CD14-positive monocyte (primary cell): Measurements from ENCODE around the gene NOPCHAP1. TPM values are rescaled to one million over a fixed set of nuclear protein-coding genes. Genes with fewer than 3 reads are reported as not detected.

Experiments
- DNase-seq, 3 donors: peaks; one replicate each; pipeline ENCODE4 v3.0.0-alpha.2; 2011 to 2022
- H2AFZ ChIP-seq: 2 replicates; pipeline ENCODE4 v1.6.0; 2012; ENCODE audit warnings: mild to moderate bottlenecking, low read depth, low read length, inconsistent platforms; ENCODE audit not compliant: insufficient read depth, poor library complexity, severe bottlenecking
- H3K27ac ChIP-seq, 2 donors: 1 replicate in 1 of 2; 2 replicates in 1 of 2; pipeline ENCODE4 v1.5.1; 2012 to 2013; ENCODE audit warnings: low read length in 2 of 2, control low read depth in 1 of 2, inconsistent platforms in 1 of 2, low read depth in 1 of 2, mild to moderate bottlenecking in 1 of 2
- H3K27me3 ChIP-seq, 2 donors: one replicate each; pipeline versions ENCODE4 v1.6.0 to v1.6.1; 2011 to 2013; ENCODE audit warnings: low read length in 2 of 2; ENCODE audit not compliant: control insufficient read depth in 2 of 2, insufficient read depth in 2 of 2
- H3K36me3 ChIP-seq, 2 donors: replicated peaks in 1 of 2; 1 replicate in 1 of 2; 2 replicates in 1 of 2; pipeline versions ENCODE4 v1.5.1 to v1.6.1; 2012 to 2013; ENCODE audit warnings: low read length in 2 of 2, control low read depth in 1 of 2, inconsistent platforms in 1 of 2, mild to moderate bottlenecking in 1 of 2; ENCODE audit not compliant: insufficient read depth in 2 of 2, control insufficient read depth in 1 of 2
- H3K4me1 ChIP-seq, 2 donors: 1 replicate in 1 of 2; 2 replicates in 1 of 2; pipeline versions ENCODE4 v1.5.1 to v1.6.1; 2012 to 2013; ENCODE audit warnings: low read length in 2 of 2, control low read depth in 1 of 2, inconsistent platforms in 1 of 2, mild to moderate bottlenecking in 1 of 2, moderate library complexity in 1 of 2; ENCODE audit not compliant: insufficient read depth in 2 of 2, control insufficient read depth in 1 of 2
- H3K4me2 ChIP-seq: replicated peaks from 2 replicates; pipeline ENCODE3; 2012; ENCODE audit warnings: low read length, moderate library complexity, mild to moderate bottlenecking; ENCODE audit not compliant: poor library complexity, severe bottlenecking; ENCODE audit errors: extremely low read depth
- H3K4me3 ChIP-seq, 3 experiments: fragments of 200-600 bp in 1 of 3; sonication (generic) in 1 of 3; replicated peaks in 1 of 3; 1 replicate in 2 of 3; 2 replicates in 1 of 3; pipeline ENCODE4 v1.5.1; 2011 to 2013; ENCODE audit warnings: low read length in 3 of 3, mild to moderate bottlenecking in 3 of 3, control low read depth in 2 of 3, low read depth in 2 of 3, inconsistent platforms in 1 of 3, moderate library complexity in 1 of 3
- H3K79me2 ChIP-seq: 2 replicates; pipeline ENCODE4 v1.6.0; 2012; ENCODE audit warnings: mild to moderate bottlenecking, control low read depth, inconsistent platforms, low read length, moderate library complexity; ENCODE audit not compliant: insufficient read depth
- H3K9ac ChIP-seq: 2 replicates; pipeline ENCODE4 v1.6.0; 2017; ENCODE audit warnings: low read length, mild to moderate bottlenecking; ENCODE audit not compliant: insufficient read depth, poor library complexity, severe bottlenecking
- H3K9me3 ChIP-seq, 2 donors: replicated peaks in 1 of 2; 1 replicate in 1 of 2; 2 replicates in 1 of 2; pipeline versions ENCODE4 v1.5.1 to v1.6.1; 2012 to 2013; ENCODE audit warnings: low read length in 2 of 2, control low read depth in 1 of 2; ENCODE audit not compliant: control insufficient read depth in 1 of 2, insufficient read depth in 1 of 2
- H4K20me1 ChIP-seq: 2 replicates; pipeline ENCODE4 v1.6.0; 2012; ENCODE audit warnings: mild to moderate bottlenecking, low read length, control low read depth, moderate library complexity; ENCODE audit not compliant: insufficient read depth
- H3K27ac Mint-ChIP-seq, 7 donors: one replicate each; pipeline ENCODE4 v1.8.0; 2020; ENCODE audit warnings: mild to moderate bottlenecking in 7 of 7, mixed read lengths in 7 of 7, moderate library complexity in 6 of 7, inconsistent platforms in 2 of 7
- H3K27me3 Mint-ChIP-seq, 3 donors: one replicate each; pipeline ENCODE4 v1.8.0; 2021 to 2022; ENCODE audit warnings: low read depth in 3 of 3, mild to moderate bottlenecking in 3 of 3, mixed read lengths in 3 of 3, moderate library complexity in 3 of 3, inconsistent platforms in 1 of 3
- H3K36me3 Mint-ChIP-seq, 2 donors: one replicate each; pipeline ENCODE4 v1.8.0; 2020; ENCODE audit warnings: mixed read lengths in 2 of 2, inconsistent platforms in 1 of 2, mild to moderate bottlenecking in 1 of 2
- H3K4me1 Mint-ChIP-seq: one replicate; pipeline ENCODE4 v1.8.0; 2020; ENCODE audit warnings: mild to moderate bottlenecking, mixed read lengths
- H3K4me3 Mint-ChIP-seq, 2 donors: one replicate each; pipeline ENCODE4 v1.8.0; 2020; ENCODE audit warnings: mild to moderate bottlenecking in 2 of 2, mixed read lengths in 2 of 2, moderate library complexity in 1 of 2
- H3K9me3 Mint-ChIP-seq, 7 donors: one replicate each; pipeline ENCODE4 v1.8.0; 2020 to 2022; ENCODE audit warnings: mixed read lengths in 7 of 7, mild to moderate bottlenecking in 6 of 7, moderate library complexity in 6 of 7, inconsistent platforms in 2 of 7
- CTCF ChIP-seq: fragments of 200-600 bp; IDR thresholded peaks from one replicate; pipeline ENCODE4 v1.8.0; 2022; ENCODE audit warnings: antibody characterized with exemption, mild to moderate bottlenecking
- WGBS: methylation state at CpG from one replicate; pipeline ENCODE4 v1.1.5; 2013; ENCODE audit warnings: missing lambda C conversion rate; ENCODE audit not compliant: insufficient coverage; 5-methylcytosine and 5-hydroxymethylcytosine counted together
- intact Hi-C, 2 donors: fragments of 100-400 bp; cut with micrococcal nuclease; formaldehyde crosslinking; loops; one replicate each; pipeline versions ENCODE4 v1.15.0 to v1.15.1; 2023
- polyA plus RNA-seq, 3 donors: library from polyadenylated mRNA; depleted of rRNA in 1 of 3; unstranded in 2 of 3; stranded (reverse) in 1 of 3; fragments of 300-500 nt in 2 of 3; fragments of >200 nt in 1 of 3; fragmentation: Illumina TruSeq in 2 of 3; gene quantifications; 1 replicate in 2 of 3; 2 replicates in 1 of 3; pipeline ENCODE4 v1.2.3, GENCODE V29; 2012 to 2021

The NOPCHAP1 gene
- polyA plus RNA-seq, 3 donors, result 2.6 to 14.0 (median 12.0) TPM

DNA sequence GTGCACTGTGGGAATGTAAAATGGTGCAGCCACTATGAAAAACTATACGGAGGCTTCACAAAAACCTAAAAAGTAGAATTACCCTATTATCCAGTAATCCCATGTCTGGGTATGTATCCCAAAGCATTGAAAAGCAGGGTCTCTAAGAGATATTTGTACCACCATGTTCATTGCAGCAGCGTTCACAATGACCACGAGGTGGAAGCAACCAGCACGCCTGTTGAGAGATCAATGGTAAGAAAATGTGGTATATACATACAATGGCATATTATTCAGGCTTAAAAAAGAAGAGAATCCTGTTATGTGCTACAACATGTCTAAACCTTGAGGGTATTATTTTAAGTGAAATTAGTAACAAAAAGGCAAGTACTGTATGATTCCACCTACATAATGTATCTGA, 910 bp upstream of the NOPCHAP1 start:
- no CpG with 5 or more reads among the region's 4 CpGs for WGBS
- Histone ChIP-seq H3K9ac (no peak overlapping the region), H3K9me3 (no peaks in the 10 kb centered on the region), H3K4me1 (peaks cover 23 to 27% of the 10 kb centered on the region in 2 donors), H3K79me2 (peaks cover 21% of the 10 kb centered on the region), H3K27me3 (peaks cover 0 to 2% of the 10 kb centered on the region in 2 donors), H4K20me1 (peaks cover 6% of the 10 kb centered on the region), H3K36me3 (peaks cover 3 to 22% of the 10 kb centered on the region in 2 donors), H3K4me2 (peak overlapping the region; percentile 92), H2AFZ (no peak overlapping the region), H3K4me3 (peak overlapping the region in 1 of 3 experiments; percentile 97), H3K27ac (no peak overlapping the region)
- peaks cover 0 to 2% (median 2%) of the 10 kb centered on the region in 3 donors for H3K27me3 Mint-ChIP-seq
- H3K27ac Mint-ChIP-seq, result no peak overlapping the region
- intact Hi-C loops, result no loop called here
- no peak overlapping the region for H3K4me3 Mint-ChIP-seq
- H3K4me1 Mint-ChIP-seq, result peaks cover 24% of the 10 kb centered on the region
- no peak for DNase-seq
- peaks cover 0 to 4% (median 0%) of the 10 kb centered on the region in 7 donors for H3K9me3 Mint-ChIP-seq
- peaks cover 14 to 15% of the 10 kb centered on the region in 2 donors for H3K36me3 Mint-ChIP-seq
- no peak for TF ChIP-seq CTCF

DNA sequence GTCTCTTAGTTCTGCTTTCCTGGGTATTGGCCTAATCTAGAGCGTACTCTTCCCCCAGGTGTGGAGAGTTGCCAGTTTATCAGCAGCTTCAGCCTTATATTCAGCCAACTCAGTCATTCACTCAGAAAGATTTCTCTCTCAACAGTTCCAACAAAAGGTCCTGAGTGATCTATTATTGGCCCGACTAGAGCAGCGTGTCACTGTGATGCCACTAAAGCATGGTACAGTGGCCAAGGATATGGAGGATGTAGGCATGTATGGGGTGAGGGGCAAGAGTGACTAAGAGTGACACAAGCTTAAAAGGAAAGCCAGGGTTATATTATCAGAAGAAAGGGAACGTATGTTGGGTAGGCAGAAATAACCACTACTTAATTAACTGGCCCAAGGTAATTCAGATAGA, 4.8 kb downstream of the NOPCHAP1 start:
- H3K27ac Mint-ChIP-seq, result no peak overlapping the region
- Histone ChIP-seq H4K20me1 (peaks cover 6% of the 10 kb centered on the region), H3K9me3 (no peaks in the 10 kb centered on the region), H3K4me2 (no peak overlapping the region), H3K4me3 (no peak overlapping the region), H3K79me2 (peaks cover 21% of the 10 kb centered on the region), H3K9ac (no peak overlapping the region), H3K4me1 (peaks cover 33 to 39% of the 10 kb centered on the region in 2 donors), H3K36me3 (peaks cover 36 to 67% of the 10 kb centered on the region in 2 donors), H3K27me3 (no peaks in the 10 kb centered on the region), H3K27ac (no peak overlapping the region), H2AFZ (no peak overlapping the region)
- H3K36me3 Mint-ChIP-seq, result peaks cover 61 to 62% of the 10 kb centered on the region in 2 donors
- H3K27me3 Mint-ChIP-seq, result no peaks in the 10 kb centered on the region
- TF ChIP-seq CTCF, result no peak
- intact Hi-C loops, result no loop called here
- DNase-seq, result no peak
- H3K9me3 Mint-ChIP-seq, result peaks cover 0 to 4% (median 0%) of the 10 kb centered on the region in 7 donors
- H3K4me3 Mint-ChIP-seq, result no peak overlapping the region
- peaks cover 36% of the 10 kb centered on the region for H3K4me1 Mint-ChIP-seq
- WGBS, result 100% methylated on average over 2 of the region's 4 CpGs
